Neuronal stem cell (in vitro differentiated cells): Measurements from ENCODE around the gene ATCAY.

Experiments used
- DNase-seq: peaks from one replicate; pipeline ENCODE4 v3.0.0-alpha.2; 2013; ENCODE audit warnings: low spot score
- H2AFZ ChIP-seq: one replicate; pipeline ENCODE4 v1.6.1; 2013; ENCODE audit warnings: mild to moderate bottlenecking, low read length, inconsistent platforms
- H2AK5ac ChIP-seq: 2 replicates; pipeline ENCODE4 v1.6.1; 2013; ENCODE audit warnings: low read depth, mild to moderate bottlenecking, inconsistent platforms, low read length, moderate library complexity, mixed read lengths
- H2BK120ac ChIP-seq: 2 replicates; pipeline ENCODE4 v1.6.1; 2013; ENCODE audit warnings: low read depth, mild to moderate bottlenecking, inconsistent platforms, low read length, moderate library complexity, mixed read lengths
- H2BK12ac ChIP-seq: one replicate; pipeline ENCODE4 v1.6.1; 2013; ENCODE audit warnings: low read length, inconsistent platforms
- H2BK15ac ChIP-seq: 2 replicates; pipeline ENCODE4 v1.6.1; 2013; ENCODE audit warnings: mild to moderate bottlenecking, low read length, inconsistent platforms, mixed read lengths
- H2BK5ac ChIP-seq: one replicate; pipeline ENCODE4 v1.6.1; 2013; ENCODE audit warnings: inconsistent platforms, mild to moderate bottlenecking, low read length, moderate library complexity
- H3K14ac ChIP-seq: one replicate; pipeline ENCODE4 v1.6.1; 2013; ENCODE audit warnings: low read length, inconsistent platforms
- H3K18ac ChIP-seq: 2 replicates; pipeline ENCODE4 v1.6.1; 2013; ENCODE audit warnings: low read length, inconsistent platforms
- H3K23ac ChIP-seq: 2 replicates; pipeline ENCODE4 v1.6.1; 2013; ENCODE audit warnings: low read depth, mild to moderate bottlenecking, mixed read lengths, low read length, inconsistent platforms; ENCODE audit not compliant: poor library complexity
- H3K27ac ChIP-seq: replicated peaks from 3 replicates; pipeline ENCODE4 v1.5.1; 2013; ENCODE audit warnings: low read length, inconsistent platforms
- H3K27me3 ChIP-seq, 3 experiments: 2 replicates each; pipeline ENCODE4 v1.6.1; 2013; ENCODE audit warnings: low read length in 3 of 3, mild to moderate bottlenecking in 2 of 3, inconsistent platforms in 1 of 3, low read depth in 1 of 3, mixed read lengths in 1 of 3, moderate library complexity in 1 of 3; ENCODE audit not compliant: control insufficient read depth in 3 of 3, insufficient read depth in 3 of 3
- H3K36me3 ChIP-seq, 2 donors: replicated peaks in 1 of 2; 2 replicates each; pipeline ENCODE4 v1.6.1; 2013; ENCODE audit warnings: low read length in 2 of 2; ENCODE audit not compliant: control insufficient read depth in 2 of 2, insufficient read depth in 2 of 2
- H3K4ac ChIP-seq: 2 replicates; pipeline ENCODE4 v1.6.1; 2013; ENCODE audit warnings: inconsistent platforms, mild to moderate bottlenecking, low read length, moderate library complexity
- H3K4me1 ChIP-seq, 2 donors: 1 replicate in 1 of 2; 2 replicates in 1 of 2; pipeline ENCODE4 v1.6.1; 2013; ENCODE audit warnings: low read length in 2 of 2, low read depth in 1 of 2; ENCODE audit not compliant: control insufficient read depth in 2 of 2, insufficient read depth in 1 of 2
- H3K4me2 ChIP-seq: one replicate; pipeline ENCODE4 v1.6.1; 2013; ENCODE audit warnings: mild to moderate bottlenecking, low read length, inconsistent platforms; ENCODE audit not compliant: insufficient read depth, poor library complexity, severe bottlenecking
- H3K4me3 ChIP-seq, 2 donors: 2 replicates each; pipeline ENCODE4 v1.5.1; 2013; ENCODE audit warnings: low read length in 2 of 2, mild to moderate bottlenecking in 2 of 2, inconsistent platforms in 1 of 2, moderate library complexity in 1 of 2
- H3K79me1 ChIP-seq: one replicate; pipeline ENCODE4 v1.6.1; 2013; ENCODE audit warnings: low read depth, mild to moderate bottlenecking, inconsistent platforms, low read length, moderate library complexity
- H3K9ac ChIP-seq: one replicate; pipeline ENCODE4 v1.6.1; 2013; ENCODE audit warnings: mild to moderate bottlenecking, low read depth, low read length, inconsistent platforms; ENCODE audit not compliant: poor library complexity
- H3K9me3 ChIP-seq, 2 donors: replicated peaks in 1 of 2; 2 replicates each; pipeline versions ENCODE3 to v1.6.1; 2013; ENCODE audit warnings: low read length in 2 of 2, mild to moderate bottlenecking in 2 of 2, inconsistent platforms in 1 of 2, low read depth in 1 of 2, mixed read lengths in 1 of 2, moderate library complexity in 1 of 2; ENCODE audit not compliant: control insufficient read depth in 2 of 2, insufficient read depth in 1 of 2
- H4K8ac ChIP-seq: one replicate; pipeline ENCODE4 v1.6.1; 2013; ENCODE audit warnings: low read depth, mild to moderate bottlenecking, inconsistent platforms, low read length, moderate library complexity
- H4K91ac ChIP-seq: one replicate; pipeline ENCODE4 v1.6.1; 2013; ENCODE audit warnings: low read length, low read depth, mild to moderate bottlenecking, inconsistent platforms; ENCODE audit not compliant: poor library complexity
- WGBS, 2 donors: extraction: QIAGEN DNeasy Blood & Tissue Kit; methylation state at CpG; one replicate each; pipeline ENCODE4 v1.1.7; 2013; ENCODE audit warnings: missing lambda C conversion rate in 2 of 2, mixed read lengths in 1 of 2; ENCODE audit not compliant: insufficient read length in 2 of 2, insufficient replicate concordance in 1 of 2; ENCODE audit errors: extremely low coverage in 2 of 2; 5-methylcytosine and 5-hydroxymethylcytosine counted together

Gene ATCAY

GRCh38 chr19:3955688-3956087 lies 75.2 kb downstream of the ATCAY start:
- H2BK15ac ChIP-seq: no peak overlapping the region
- no peak overlapping the region for H3K18ac ChIP-seq
- H3K27me3 ChIP-seq: no peaks in the 10 kb centered on the region
- no peak for DNase-seq
- H2AFZ ChIP-seq: no peak overlapping the region
- H2AK5ac ChIP-seq: no peak overlapping the region
- H3K23ac ChIP-seq: no peak overlapping the region
- peaks cover 11% of the 10 kb centered on the region for H3K79me1 ChIP-seq
- no peak overlapping the region for H3K9ac ChIP-seq
- H2BK120ac ChIP-seq: no peak overlapping the region
- H3K4me1 ChIP-seq: peaks cover 3 to 9% of the 10 kb centered on the region in 2 donors
- peaks cover 25 to 42% of the 10 kb centered on the region in 2 donors for H3K36me3 ChIP-seq
- H3K27ac ChIP-seq: no peak overlapping the region
- no peak overlapping the region for H3K4ac ChIP-seq
- no peak overlapping the region for H3K4me2 ChIP-seq
- H4K91ac ChIP-seq: no peak overlapping the region
- no peak overlapping the region for H4K8ac ChIP-seq
- H3K14ac ChIP-seq: no peak overlapping the region
- no peak overlapping the region for H2BK5ac ChIP-seq
- H3K9me3 ChIP-seq: no peaks in the 10 kb centered on the region
- H3K4me3 ChIP-seq: no peak overlapping the region
- no CpG with 5 or more reads among the region's 10 CpGs for WGBS, 2 donors
- no peak overlapping the region for H2BK12ac ChIP-seq

- H3K4me2 ChIP-seq: no peak overlapping the region
- no peak overlapping the region for H2BK12ac ChIP-seq
- H3K4me3 ChIP-seq: no peak overlapping the region
- H2AFZ ChIP-seq: no peak overlapping the region
- H2BK120ac ChIP-seq: no peak overlapping the region
- no peak overlapping the region for H3K4ac ChIP-seq
- peak overlapping the region; percentile 80 for H3K23ac ChIP-seq
- no peaks in the 10 kb centered on the region for H3K4me1 ChIP-seq
- H3K14ac ChIP-seq: peak overlapping the region; percentile 71
- H3K9ac ChIP-seq: no peak overlapping the region
- H3K79me1 ChIP-seq: peaks cover 22% of the 10 kb centered on the region
- no peak overlapping the region for H4K91ac ChIP-seq
- H4K8ac ChIP-seq: no peak overlapping the region
- peaks cover 51 to 72% of the 10 kb centered on the region in 2 donors for H3K36me3 ChIP-seq
- H3K27me3 ChIP-seq: no peaks in the 10 kb centered on the region
- H3K9me3 ChIP-seq: peaks cover 0 to 2% of the 10 kb centered on the region in 2 donors
- no peak overlapping the region for H2BK15ac ChIP-seq
- H2BK5ac ChIP-seq: no peak overlapping the region
- WGBS, 2 donors: no CpG with 5 or more reads among the region's 86 CpGs
- no peak overlapping the region for H3K18ac ChIP-seq
- H2AK5ac ChIP-seq: no peak overlapping the region
- DNase-seq: no peak
- no peak overlapping the region for H3K27ac ChIP-seq
Measured at GRCh38 chr19:3958836-3959765, 78.6 kb downstream of the ATCAY start.

GRCh38 chr19:3959766-3960131 lies 79.3 kb downstream of the ATCAY start:
- Histone ChIP-seq H4K8ac (no peak overlapping the region), H3K4me2 (no peak overlapping the region), H2AK5ac (no peak overlapping the region), H3K27ac (no peak overlapping the region), H3K9ac (no peak overlapping the region), H3K9me3 (peaks cover 0 to 2% of the 10 kb centered on the region in 2 donors), H2BK12ac (no peak overlapping the region), H3K14ac (no peak overlapping the region), H2BK15ac (no peak overlapping the region), H3K18ac (no peak overlapping the region), H3K79me1 (peaks cover 23% of the 10 kb centered on the region), H4K91ac (no peak overlapping the region), H3K4me1 (no peaks in the 10 kb centered on the region), H2BK5ac (no peak overlapping the region), H3K4ac (no peak overlapping the region), H3K27me3 (no peaks in the 10 kb centered on the region), H3K36me3 (peaks cover 56 to 77% of the 10 kb centered on the region in 2 donors), H3K4me3 (no peak overlapping the region), H3K23ac (peak overlapping the region; percentile 55), H2BK120ac (no peak overlapping the region), H2AFZ (no peak overlapping the region)
- WGBS, 2 donors: no CpG with 5 or more reads among the region's 15 CpGs
- no peak for DNase-seq

GRCh38 chr19:3961007-3961406 lies 80.5 kb downstream of the ATCAY start:
- Histone ChIP-seq H3K27me3 (no peaks in the 10 kb centered on the region), H3K14ac (no peak overlapping the region), H3K36me3 (peaks cover 62 to 86% of the 10 kb centered on the region in 2 donors), H2AK5ac (no peak overlapping the region), H2BK5ac (no peak overlapping the region), H2AFZ (no peak overlapping the region), H2BK12ac (peak overlapping the region; percentile 58), H3K4me1 (no peaks in the 10 kb centered on the region), H2BK120ac (no peak overlapping the region), H3K4me3 (no peak overlapping the region), H4K91ac (no peak overlapping the region), H3K18ac (peak overlapping the region; percentile 38), H3K79me1 (peaks cover 26% of the 10 kb centered on the region), H3K9ac (no peak overlapping the region), H2BK15ac (no peak overlapping the region), H3K27ac (no peak overlapping the region), H3K9me3 (peaks cover 0 to 2% of the 10 kb centered on the region in 2 donors), H3K4ac (no peak overlapping the region), H3K23ac (peak overlapping the region; percentile 55), H3K4me2 (no peak overlapping the region), H4K8ac (no peak overlapping the region)
- DNase-seq: no peak
- no CpG with 5 or more reads among the region's 24 CpGs for WGBS, 2 donors
